K562 (cell line): Measurements from ENCODE around the gene CCDC85C. TPM values are rescaled to one million over a fixed set of nuclear protein-coding genes. Genes with fewer than 3 reads are reported as not detected.
A peak's percentile ranks its signal among the peaks of the same experiment; 100 is the strongest.

ENCODE experiments used
- BRD9 ChIP-seq: fragments of 450-650 bp; IDR thresholded peaks from 2 replicates; pipeline ENCODE4 v1.6.1; 2018; ENCODE audit warnings: low read depth; ENCODE audit not compliant: partially characterized antibody
- CBFA2T2 ChIP-seq: fragments of 450-650 bp; conservative IDR thresholded peaks from 2 replicates; pipeline ENCODE4 v1.6.1; 2017; ENCODE audit warnings: mild to moderate bottlenecking
- CBFA2T3 ChIP-seq: fragments of 450-650 bp; IDR thresholded peaks from 2 replicates; pipeline ENCODE4 v1.6.1; 2017
- DPF2 ChIP-seq: fragments of 450-650 bp; IDR thresholded peaks from 2 replicates; pipeline ENCODE4 v1.6.1; 2016
- ETV5 ChIP-seq: sonication (generic); formaldehyde crosslinking; IDR thresholded peaks from 2 replicates; pipeline ENCODE4 v1.4.0; 2020; ENCODE audit warnings: low read depth, mild to moderate bottlenecking, missing genetic modification reagents
- GATAD2B ChIP-seq: fragments of 450-650 bp; IDR thresholded peaks from 2 replicates; pipeline ENCODE4 v1.6.1; 2017; ENCODE audit warnings: mild to moderate bottlenecking, borderline replicate concordance
- HNRNPUL1 ChIP-seq: fragments of 200-400 bp; formaldehyde crosslinking; IDR thresholded peaks from 2 replicates; pipeline ENCODE4 v1.6.1; 2017; ENCODE audit warnings: low read length
- IRF2 ChIP-seq: sonication (generic); formaldehyde crosslinking; IDR thresholded peaks from 2 replicates; pipeline ENCODE4 v1.8.1; 2022; ENCODE audit warnings: mild to moderate bottlenecking, missing genetic modification reagents
- MAZ ChIP-seq, 2 experiments: fragments of 450-650 bp in 1 of 2; sonication (generic) in 1 of 2; formaldehyde crosslinking; IDR thresholded peaks in 1 of 2; conservative IDR thresholded peaks in 1 of 2; 2 replicates each; pipeline versions ENCODE4 v1.4.0 to v1.5.0; 2020; ENCODE audit warnings: mild to moderate bottlenecking in 1 of 2, missing genetic modification reagents in 1 of 2
- NCOR1 ChIP-seq: fragments of 450-650 bp; IDR thresholded peaks from 2 replicates; pipeline ENCODE4 v1.6.1; 2016; ENCODE audit warnings: mild to moderate bottlenecking, moderate library complexity
- NR1H2 ChIP-seq: sonication (generic); formaldehyde crosslinking; IDR thresholded peaks from 2 replicates; pipeline ENCODE4 v1.4.0; 2020; ENCODE audit warnings: mild to moderate bottlenecking, missing genetic modification reagents
- RAD21 ChIP-seq, 2 experiments: fragments of 250-450 bp in 1 of 2; fragments of 450-650 bp in 1 of 2; sonication (Bioruptor Pico) in 1 of 2; formaldehyde crosslinking in 1 of 2; IDR thresholded peaks in 1 of 2; conservative IDR thresholded peaks in 1 of 2; 2 replicates each; pipeline versions ENCODE4 v1.4.0 to v1.8.0; 2020 to 2022; ENCODE audit warnings: mild to moderate bottlenecking in 2 of 2, moderate library complexity in 1 of 2
- RBBP5 ChIP-seq: fragments of 200-600 bp; sonication (generic); IDR thresholded peaks from 2 replicates; pipeline ENCODE4 v1.6.1; 2012; ENCODE audit warnings: borderline replicate concordance, mild to moderate bottlenecking, low read length, control low read depth, inconsistent platforms; ENCODE audit not compliant: insufficient read depth, poor library complexity, severe bottlenecking
- SLC30A9 ChIP-seq: fragments of 250-450 bp; sonication (Bioruptor Pico); IDR thresholded peaks from 2 replicates; pipeline ENCODE4 v1.8.0; 2022; ENCODE audit warnings: mild to moderate bottlenecking, moderate library complexity
- STAT5A ChIP-seq: IDR thresholded peaks from 2 replicates; pipeline ENCODE4 v1.6.1; 2012; ENCODE audit warnings: low read length, inconsistent platforms, borderline replicate concordance
- TAL1 ChIP-seq: fragments of 450-650 bp; IDR thresholded peaks from 2 replicates; pipeline ENCODE4 v1.6.1; 2016; ENCODE audit warnings: mild to moderate bottlenecking
- TCF3 ChIP-seq: sonication (generic); formaldehyde crosslinking; IDR thresholded peaks from 2 replicates; pipeline ENCODE4 v1.4.0; 2020; ENCODE audit warnings: mild to moderate bottlenecking, missing genetic modification reagents
- TEAD4 ChIP-seq, 2 experiments: sonication (generic) in 1 of 2; formaldehyde crosslinking in 1 of 2; IDR thresholded peaks; 2 replicates each; pipeline versions ENCODE4 v1.6.1 to v1.8.0; 2012 to 2022; ENCODE audit warnings: borderline replicate concordance in 1 of 2, inconsistent platforms in 1 of 2, low read length in 1 of 2, mild to moderate bottlenecking in 1 of 2, missing genetic modification reagents in 1 of 2
- ZBTB8A ChIP-seq: fragments of 450-650 bp; IDR thresholded peaks from 2 replicates; pipeline ENCODE4 v1.6.1; 2018; ENCODE audit warnings: mild to moderate bottlenecking, moderate library complexity; ENCODE audit not compliant: partially characterized antibody
- ZNF143 ChIP-seq: sonication (generic); formaldehyde crosslinking; IDR thresholded peaks from 2 replicates; pipeline ENCODE4 v1.9.0; 2022; ENCODE audit warnings: mild to moderate bottlenecking, missing genetic modification reagents
- polyA plus RNA-seq, 8 experiments: library from polyadenylated mRNA; depleted of rRNA in 4 of 8; stranded (reverse) in 5 of 8; unstranded in 3 of 8; fragments of >200 nt; fragmentation: Nextera tagmentation in 2 of 8; fragmentation: Illumina TruSeq in 1 of 8; extraction: Ambion mirVana in 2 of 8; extraction: Trizol in 1 of 8; gene quantifications; 2 replicates each; pipeline versions ENCODE4 v1.2.1 to v1.2.3, GENCODE V29; 2011 to 2014; ENCODE audit warnings: inconsistent platforms in 1 of 8, missing spikeins in 1 of 8
- total RNA-seq, 7 experiments: library from RNA; depleted of rRNA in 6 of 7; stranded (reverse); fragments of >200 nt in 6 of 7; fragmentation: Illumina TruSeq in 2 of 7; extraction: Trizol in 2 of 7; gene quantifications; 2 replicates each; pipeline versions ENCODE4 v1.2.1 to v1.2.3, GENCODE V29; 2011 to 2021; ENCODE audit warnings: low replicate concordance in 1 of 7
- TF ChIP-seq, protein P1 (sequence below), 2 experiments: fragments of 450-650 bp in 1 of 2; sonication (generic) in 1 of 2; formaldehyde crosslinking in 1 of 2; IDR thresholded peaks in 1 of 2; conservative IDR thresholded peaks in 1 of 2; 2 replicates each; pipeline versions ENCODE4 v1.6.1 to v1.8.1; 2016 to 2023; ENCODE audit warnings: mild to moderate bottlenecking in 2 of 2, moderate library complexity in 2 of 2, inconsistent platforms in 1 of 2, missing genetic modification reagents in 1 of 2
- TF ChIP-seq, protein P2 (sequence below): fragments of 450-650 bp; IDR thresholded peaks from 2 replicates; pipeline ENCODE4 v1.6.1; 2017; ENCODE audit warnings: antibody characterized with exemption, mild to moderate bottlenecking

CCDC85C gene
- total and polyA plus RNA-seq, 9 of the 15 experiments (the other 6 are each of a cell fraction or from before 2014, with no cell fraction given) = 0.18 to 22.0 (median 6.3) TPM

DNA sequence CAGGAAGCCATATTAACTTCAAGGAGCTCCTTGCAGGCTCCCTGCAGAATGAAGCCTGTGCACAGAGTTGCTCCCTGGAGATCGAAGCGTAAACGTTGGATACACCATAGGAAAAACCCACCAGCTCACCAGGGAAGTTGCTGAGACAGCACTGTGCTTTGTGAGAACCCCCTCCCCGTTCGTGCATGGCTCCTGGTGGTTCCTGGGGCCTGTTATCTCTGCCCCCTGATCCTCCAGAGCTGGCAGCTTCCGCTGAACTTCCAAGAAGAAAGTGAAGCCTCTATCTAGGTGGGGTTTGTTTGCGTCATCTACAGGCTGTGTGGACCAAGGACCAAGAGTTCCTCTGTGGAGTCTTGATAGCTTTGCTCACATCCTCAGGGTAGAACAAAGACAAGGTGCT, 2.4 kb upstream of the CCDC85C start (continued):
- TF ChIP-seq TEAD4 (IDR thresholded peaks at IDR 0.05; ENCODE audit: low read length) (peak; percentile 54; the same call in 1 of the 2 replicates), TEAD4 (CRISPR knock-in tag; IDR thresholded peaks at IDR 0.05; ENCODE audit: borderline replicate concordance) (no peak), SLC30A9 (CRISPR knock-in tag) (no peak), ZBTB8A (no peak), ZNF143 (CRISPR knock-in tag) (no peak), CBFA2T3 (peak; percentile 73), ETV5 (CRISPR knock-in tag) (no peak), NR1H2 (no peak), BRD9 (no peak), STAT5A (peak; percentile 63), CBFA2T2 (peak; percentile 27; the same call in 1 of the 2 replicates), TCF3 (peak; percentile 77), TAL1 (peak; percentile 41), HNRNPUL1 (no peak), MAZ (CRISPR knock-in tag; conservative IDR thresholded peaks at IDR 0.05 in 1 of 2, IDR thresholded peaks at IDR 0.05 in 1 of 2) (peak in 1 of 2 experiments; percentile 60; a peak in 1 of 4 replicates), IRF2 (CRISPR knock-in tag) (no peak), RAD21 (CRISPR knock-in tag; conservative IDR thresholded peaks at IDR 0.05 in 1 of 2, IDR thresholded peaks at IDR 0.05 in 1 of 2) (0 out of 4 replicates have a peak, but pooled peaks of 1 of the 2 experiments have one; percentile 5), GATAD2B (no peak), DPF2 (0 out of 2 replicates have a peak, but pooled peaks have one; percentile 42), RBBP5 (no peak), NCOR1 (peak; percentile 33; the same call in 1 of the 2 replicates)
- TF ChIP-seq, protein P1, sequence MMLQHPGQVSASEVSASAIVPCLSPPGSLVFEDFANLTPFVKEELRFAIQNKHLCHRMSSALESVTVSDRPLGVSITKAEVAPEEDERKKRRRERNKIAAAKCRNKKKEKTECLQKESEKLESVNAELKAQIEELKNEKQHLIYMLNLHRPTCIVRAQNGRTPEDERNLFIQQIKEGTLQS (IDR thresholded peaks at IDR 0.05) = peak; percentile 70
- TF ChIP-seq, protein P1 (CRISPR knock-in tag; conservative IDR thresholded peaks at IDR 0.05) = no peak
- TF ChIP-seq, protein P2, sequence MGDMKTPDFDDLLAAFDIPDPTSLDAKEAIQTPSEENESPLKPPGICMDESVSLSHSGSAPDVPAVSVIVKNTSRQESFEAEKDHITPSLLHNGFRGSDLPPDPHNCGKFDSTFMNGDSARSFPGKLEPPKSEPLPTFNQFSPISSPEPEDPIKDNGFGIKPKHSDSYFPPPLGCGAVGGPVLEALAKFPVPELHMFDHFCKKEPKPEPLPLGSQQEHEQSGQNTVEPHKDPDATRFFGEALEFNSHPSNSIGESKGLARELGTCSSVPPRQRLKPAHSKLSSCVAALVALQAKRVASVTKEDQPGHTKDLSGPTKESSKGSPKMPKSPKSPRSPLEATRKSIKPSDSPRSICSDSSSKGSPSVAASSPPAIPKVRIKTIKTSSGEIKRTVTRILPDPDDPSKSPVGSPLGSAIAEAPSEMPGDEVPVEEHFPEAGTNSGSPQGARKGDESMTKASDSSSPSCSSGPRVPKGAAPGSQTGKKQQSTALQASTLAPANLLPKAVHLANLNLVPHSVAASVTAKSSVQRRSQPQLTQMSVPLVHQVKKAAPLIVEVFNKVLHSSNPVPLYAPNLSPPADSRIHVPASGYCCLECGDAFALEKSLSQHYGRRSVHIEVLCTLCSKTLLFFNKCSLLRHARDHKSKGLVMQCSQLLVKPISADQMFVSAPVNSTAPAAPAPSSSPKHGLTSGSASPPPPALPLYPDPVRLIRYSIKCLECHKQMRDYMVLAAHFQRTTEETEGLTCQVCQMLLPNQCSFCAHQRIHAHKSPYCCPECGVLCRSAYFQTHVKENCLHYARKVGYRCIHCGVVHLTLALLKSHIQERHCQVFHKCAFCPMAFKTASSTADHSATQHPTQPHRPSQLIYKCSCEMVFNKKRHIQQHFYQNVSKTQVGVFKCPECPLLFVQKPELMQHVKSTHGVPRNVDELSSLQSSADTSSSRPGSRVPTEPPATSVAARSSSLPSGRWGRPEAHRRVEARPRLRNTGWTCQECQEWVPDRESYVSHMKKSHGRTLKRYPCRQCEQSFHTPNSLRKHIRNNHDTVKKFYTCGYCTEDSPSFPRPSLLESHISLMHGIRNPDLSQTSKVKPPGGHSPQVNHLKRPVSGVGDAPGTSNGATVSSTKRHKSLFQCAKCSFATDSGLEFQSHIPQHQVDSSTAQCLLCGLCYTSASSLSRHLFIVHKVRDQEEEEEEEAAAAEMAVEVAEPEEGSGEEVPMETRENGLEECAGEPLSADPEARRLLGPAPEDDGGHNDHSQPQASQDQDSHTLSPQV = 0 out of 2 replicates have a peak, but pooled peaks have one; percentile 24
